Measurements from ENCODE around the gene IGF2BP3.

DNA sequence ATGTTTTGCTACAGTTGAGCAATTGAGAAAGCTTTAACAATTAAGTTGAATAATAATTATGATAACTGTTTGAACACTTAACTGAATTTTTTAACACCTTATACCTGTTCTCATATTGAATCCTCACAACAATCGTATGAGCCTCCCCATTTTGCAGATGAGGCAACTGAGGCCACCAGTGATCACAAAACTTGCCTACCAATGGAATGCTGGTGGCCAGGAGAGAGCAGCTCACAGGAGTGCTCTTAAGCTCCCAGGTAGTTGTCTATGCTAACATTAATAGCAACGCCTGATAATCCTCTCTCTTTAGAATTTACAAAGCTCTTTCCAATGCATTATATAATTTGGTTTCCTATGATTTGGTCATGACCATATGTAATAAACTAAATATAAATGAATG is 202.1 kb downstream of the IGF2BP3 start:
- TF ChIP-seq ZNF70 (CRISPR knock-in tag; IDR thresholded peaks at IDR 0.05), result no peak
- TF ChIP-seq, protein P1, sequence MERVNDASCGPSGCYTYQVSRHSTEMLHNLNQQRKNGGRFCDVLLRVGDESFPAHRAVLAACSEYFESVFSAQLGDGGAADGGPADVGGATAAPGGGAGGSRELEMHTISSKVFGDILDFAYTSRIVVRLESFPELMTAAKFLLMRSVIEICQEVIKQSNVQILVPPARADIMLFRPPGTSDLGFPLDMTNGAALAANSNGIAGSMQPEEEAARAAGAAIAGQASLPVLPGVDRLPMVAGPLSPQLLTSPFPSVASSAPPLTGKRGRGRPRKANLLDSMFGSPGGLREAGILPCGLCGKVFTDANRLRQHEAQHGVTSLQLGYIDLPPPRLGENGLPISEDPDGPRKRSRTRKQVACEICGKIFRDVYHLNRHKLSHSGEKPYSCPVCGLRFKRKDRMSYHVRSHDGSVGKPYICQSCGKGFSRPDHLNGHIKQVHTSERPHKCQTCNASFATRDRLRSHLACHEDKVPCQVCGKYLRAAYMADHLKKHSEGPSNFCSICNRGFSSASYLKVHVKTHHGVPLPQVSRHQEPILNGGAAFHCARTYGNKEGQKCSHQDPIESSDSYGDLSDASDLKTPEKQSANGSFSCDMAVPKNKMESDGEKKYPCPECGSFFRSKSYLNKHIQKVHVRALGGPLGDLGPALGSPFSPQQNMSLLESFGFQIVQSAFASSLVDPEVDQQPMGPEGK (CRISPR knock-in tag; IDR thresholded peaks at IDR 0.05; ENCODE audit: borderline replicate concordance), result no peak
- TF ChIP-seq RARB (CRISPR knock-in tag; IDR thresholded peaks at IDR 0.05), result no peak
- no peak for TF ChIP-seq ZNF565 (CRISPR knock-in tag; conservative IDR thresholded peaks at IDR 0.05; ENCODE audit: low read depth)
- no peak for TF ChIP-seq ESRRG (CRISPR knock-in tag; IDR thresholded peaks at IDR 0.05)
- no peak for TF ChIP-seq OSR1 (CRISPR knock-in tag; IDR thresholded peaks at IDR 0.05)
- TF ChIP-seq ARNTL (CRISPR knock-in tag; IDR thresholded peaks at IDR 0.05; ENCODE audit: borderline replicate concordance, low read depth), result no peak
- TF ChIP-seq ZFP3 (CRISPR knock-in tag; IDR thresholded peaks at IDR 0.05), result no peak
- TF ChIP-seq, protein P2, sequence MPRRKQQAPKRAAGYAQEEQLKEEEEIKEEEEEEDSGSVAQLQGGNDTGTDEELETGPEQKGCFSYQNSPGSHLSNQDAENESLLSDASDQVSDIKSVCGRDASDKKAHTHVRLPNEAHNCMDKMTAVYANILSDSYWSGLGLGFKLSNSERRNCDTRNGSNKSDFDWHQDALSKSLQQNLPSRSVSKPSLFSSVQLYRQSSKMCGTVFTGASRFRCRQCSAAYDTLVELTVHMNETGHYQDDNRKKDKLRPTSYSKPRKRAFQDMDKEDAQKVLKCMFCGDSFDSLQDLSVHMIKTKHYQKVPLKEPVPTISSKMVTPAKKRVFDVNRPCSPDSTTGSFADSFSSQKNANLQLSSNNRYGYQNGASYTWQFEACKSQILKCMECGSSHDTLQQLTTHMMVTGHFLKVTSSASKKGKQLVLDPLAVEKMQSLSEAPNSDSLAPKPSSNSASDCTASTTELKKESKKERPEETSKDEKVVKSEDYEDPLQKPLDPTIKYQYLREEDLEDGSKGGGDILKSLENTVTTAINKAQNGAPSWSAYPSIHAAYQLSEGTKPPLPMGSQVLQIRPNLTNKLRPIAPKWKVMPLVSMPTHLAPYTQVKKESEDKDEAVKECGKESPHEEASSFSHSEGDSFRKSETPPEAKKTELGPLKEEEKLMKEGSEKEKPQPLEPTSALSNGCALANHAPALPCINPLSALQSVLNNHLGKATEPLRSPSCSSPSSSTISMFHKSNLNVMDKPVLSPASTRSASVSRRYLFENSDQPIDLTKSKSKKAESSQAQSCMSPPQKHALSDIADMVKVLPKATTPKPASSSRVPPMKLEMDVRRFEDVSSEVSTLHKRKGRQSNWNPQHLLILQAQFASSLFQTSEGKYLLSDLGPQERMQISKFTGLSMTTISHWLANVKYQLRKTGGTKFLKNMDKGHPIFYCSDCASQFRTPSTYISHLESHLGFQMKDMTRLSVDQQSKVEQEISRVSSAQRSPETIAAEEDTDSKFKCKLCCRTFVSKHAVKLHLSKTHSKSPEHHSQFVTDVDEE (CRISPR knock-in tag; IDR thresholded peaks at IDR 0.05), result no peak
- no peak for TF ChIP-seq ZFP30 (CRISPR knock-in tag; IDR thresholded peaks at IDR 0.05)
- no peak for TF ChIP-seq SNAI2 (CRISPR knock-in tag; IDR thresholded peaks at IDR 0.05)
- TF ChIP-seq TCF4 (CRISPR knock-in tag; IDR thresholded peaks at IDR 0.05; ENCODE audit: borderline replicate concordance), result no peak
- no peak for TF ChIP-seq TOX (CRISPR knock-in tag; IDR thresholded peaks at IDR 0.05; ENCODE audit: borderline replicate concordance)

All from SK-N-SH treated with all-trans-retinoic acid at 6 μM for 48 hours (cell line).